Measurements from ENCODE around the gene EDIL3.

GRCh38 chr5:84088996-84089395 is 295.7 kb downstream of the EDIL3 start:
- TF ChIP-seq CTCF (IDR thresholded peaks at IDR 0.05) (no peak), POLR2A (IDR thresholded peaks at IDR 0.05) (no peak), POLR2AphosphoS5 (IDR thresholded peaks at IDR 0.05) (no peak), EP300 (IDR thresholded peaks at IDR 0.05) (no peak)

All from suprapubic skin (tissue), 4 donors.